Astrocyte of the cerebellum (primary cell): ENCODE results near the gene ATE1.

Experiments
- DNase-seq: peaks from one replicate; pipeline ENCODE4 v3.0.0-alpha.2; 2011; ENCODE audit warnings: low read depth
- H3K4me3 ChIP-seq: 2 replicates; pipeline ENCODE4 v1.5.1; 2011; ENCODE audit warnings: mild to moderate bottlenecking, low read depth, low read length, moderate library complexity
- CTCF ChIP-seq: IDR thresholded peaks from 2 replicates; pipeline ENCODE4 v1.5.1; 2012; ENCODE audit warnings: low read length, low read depth, moderate library complexity, mild to moderate bottlenecking; ENCODE audit errors: missing control alignments
- in situ Hi-C: cut with HindIII; loops from 2 replicates; pipeline ENCODE4 v1.10.0; 2017; ENCODE audit warnings: low sequenced_read_pairs

The ATE1 gene

GRCh38 chr10:121804460-121804859 is 123.4 kb downstream of the ATE1 start:
- no peak for DNase-seq
- no peak overlapping the region for H3K4me3 ChIP-seq

GRCh38 chr10:121803611-121804010 is 124.2 kb downstream of the ATE1 start:
- in situ Hi-C loops, result no loop called here
- H3K4me3 ChIP-seq, result no peak overlapping the region
- DNase-seq, result no peak
- TF ChIP-seq CTCF, result no peak

More at GRCh38 chr10:121804460-121804859, 123.4 kb downstream of the ATE1 start:
- in situ Hi-C loops, result no loop called here
- no peak for TF ChIP-seq CTCF

GRCh38 chr10:121800831-121801230 is 127.0 kb downstream of the ATE1 start:
- in situ Hi-C loops, result no loop called here
- TF ChIP-seq CTCF, result no peak
- no peak for DNase-seq
- no peak overlapping the region for H3K4me3 ChIP-seq

- DNase-seq, result no peak
- TF ChIP-seq CTCF, result no peak
- no peak overlapping the region for H3K4me3 ChIP-seq
- in situ Hi-C loops, result no loop called here
These were observed 127.7 kb downstream of the ATE1 start for GRCh38 chr10:121800146-121800545.

GRCh38 chr10:121797490-121797889 is 130.3 kb downstream of the ATE1 start:
- DNase-seq, result no peak
- in situ Hi-C loops, result no loop called here
- no peak overlapping the region for H3K4me3 ChIP-seq
- no peak for TF ChIP-seq CTCF

- in situ Hi-C loops, result no loop called here
- H3K4me3 ChIP-seq, result no peak overlapping the region
- no peak for DNase-seq
- no peak for TF ChIP-seq CTCF
These were observed 131.5 kb downstream of the ATE1 start for GRCh38 chr10:121796342-121796741.

GRCh38 chr10:121792198-121792597 is 135.6 kb downstream of the ATE1 start:
- DNase-seq, result no peak
- H3K4me3 ChIP-seq, result no peak overlapping the region
- in situ Hi-C loops, result no loop called here
- no peak for TF ChIP-seq CTCF
